GM06990 (cell line): Measurements from ENCODE around the gene TEDC2.
A peak's percentile ranks its signal among the peaks of the same experiment; 100 is the strongest.
"Not testable (repeated sequence)": the region's sequence is repeated elsewhere in the genome, so short reads cannot be mapped to it uniquely, and the experiment has no call there.

ENCODE experiments used
- DNase-seq: peaks from one replicate; pipeline ENCODE4 v3.0.0-alpha.2; 2011; ENCODE audit not compliant: insufficient read length; ENCODE audit errors: extremely low read depth
- H3K27me3 ChIP-seq: replicated peaks from 2 replicates; pipeline ENCODE4 v1.6.0; 2011; ENCODE audit warnings: low read length; ENCODE audit not compliant: control insufficient read depth, insufficient read depth
- H3K36me3 ChIP-seq: 2 replicates; pipeline ENCODE4 v1.5.1; 2011; ENCODE audit warnings: low read length; ENCODE audit not compliant: control insufficient read depth, insufficient read depth
- H3K4me3 ChIP-seq: replicated peaks from 2 replicates; pipeline ENCODE4 v1.5.1; 2011; ENCODE audit warnings: low read depth, mild to moderate bottlenecking, control low read depth, low read length
- CTCF ChIP-seq: IDR thresholded peaks from 2 replicates; pipeline ENCODE4 v1.5.1; 2011; ENCODE audit warnings: low read length, control low read depth, mild to moderate bottlenecking, inconsistent platforms; ENCODE audit not compliant: insufficient read depth, poor library complexity, severe bottlenecking

TEDC2 gene

DNA sequence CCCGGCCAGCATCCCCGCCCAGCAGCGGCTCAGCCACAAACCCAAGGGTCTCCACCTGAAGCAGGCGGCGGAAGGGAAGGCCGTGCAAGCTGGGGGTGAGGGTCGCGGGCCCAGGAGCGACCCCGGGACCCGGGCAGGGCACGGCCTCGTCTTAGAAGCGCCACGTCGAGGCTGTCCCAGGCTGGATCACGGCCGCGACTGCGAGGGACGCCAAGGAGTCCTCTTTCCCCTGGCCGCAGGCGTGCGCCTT, 31.2 kb upstream of the TEDC2 start:
- Histone ChIP-seq H3K27me3 (no peaks in the 10 kb centered on the region), H3K36me3 (peaks cover 8% of the 10 kb centered on the region), H3K4me3 (peak overlapping the region; percentile 83)
- DNase-seq = no peak
- no peak for TF ChIP-seq CTCF

- Histone ChIP-seq H3K36me3 (peaks cover 8% of the 10 kb centered on the region), H3K4me3 (peak within 1 kb of the TSS; percentile 83), H3K27me3 (no peaks in the 10 kb centered on the region)
- no peak for TF ChIP-seq CTCF
- peak; percentile 99 for DNase-seq
Measured at GRCh38 chr16:2429034-2429770, 30.7 kb upstream of the TEDC2 start, which contains the start of gene CCNF. TSS of gene CCNF (plus strand) at chr16:2429447. CDS start at chr16:2429482, 35 bp downstream.

DNA sequence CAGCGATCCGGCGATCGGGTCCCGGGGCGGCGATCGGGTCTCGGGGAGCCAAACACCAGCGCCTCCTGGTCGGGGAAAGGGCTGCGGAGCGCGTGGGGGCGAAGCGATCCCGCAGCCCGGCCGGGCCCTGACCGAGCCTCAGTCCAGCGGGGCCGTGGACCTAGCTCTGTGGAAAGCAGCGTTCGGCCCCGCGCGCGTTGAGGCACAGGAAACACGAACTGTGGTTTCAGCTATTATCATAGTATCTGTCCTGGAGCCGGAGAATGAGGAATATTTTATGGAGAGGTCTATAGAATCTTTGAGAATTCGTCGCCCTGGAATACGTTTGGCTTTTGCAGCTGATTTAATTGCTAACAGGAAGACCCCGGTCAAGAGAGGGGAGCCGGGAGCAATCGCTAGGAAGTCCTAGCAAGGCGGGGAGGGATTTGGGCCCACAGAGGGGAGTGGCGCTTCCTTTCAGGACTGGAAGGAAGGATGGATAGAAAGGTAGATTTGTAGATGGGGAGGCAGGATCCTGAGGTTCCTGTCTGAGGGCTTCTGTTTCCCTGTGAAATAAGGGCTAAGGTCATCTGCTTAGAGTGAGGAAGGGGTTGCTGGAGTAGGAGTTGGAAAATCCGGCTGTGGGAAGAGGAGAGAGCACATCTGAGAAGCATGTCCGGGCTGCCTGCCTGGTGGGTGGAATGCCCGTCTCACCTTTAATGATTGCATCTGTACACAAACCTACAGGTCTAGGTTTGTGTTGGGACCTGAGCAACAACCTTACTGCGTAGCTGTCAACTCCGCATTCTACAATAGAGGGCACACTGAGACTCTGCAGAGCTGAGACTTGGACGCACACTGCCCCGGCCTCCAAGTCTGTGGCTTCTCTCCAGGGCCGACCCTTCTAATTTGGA, 29.9 kb upstream of the TEDC2 start:
- TF ChIP-seq CTCF = peak; percentile 42
- no peaks in the 10 kb centered on the region for H3K27me3 ChIP-seq
- H3K36me3 ChIP-seq = peaks cover 8% of the 10 kb centered on the region
- no peak for DNase-seq
- H3K4me3 ChIP-seq = peak overlapping the region; percentile 83

GRCh38 chr16:2432286-2432685, 27.6 kb upstream of the TEDC2 start:
- H3K36me3 ChIP-seq = peaks cover 21% of the 10 kb centered on the region
- H3K4me3 ChIP-seq = no peak overlapping the region
- TF ChIP-seq CTCF = peak; percentile 3
- DNase-seq = no peak
- H3K27me3 ChIP-seq = no peaks in the 10 kb centered on the region

- no peak for TF ChIP-seq CTCF
- peaks cover 25% of the 10 kb centered on the region for H3K36me3 ChIP-seq
- no peak overlapping the region for H3K4me3 ChIP-seq
- no peak for DNase-seq
- no peaks in the 10 kb centered on the region for H3K27me3 ChIP-seq
Measured at GRCh38 chr16:2432801-2433505, 27.0 kb upstream of the TEDC2 start.

GRCh38 chr16:2435236-2435635, 24.7 kb upstream of the TEDC2 start:
- H3K36me3 ChIP-seq = peaks cover 34% of the 10 kb centered on the region
- not testable (repeated sequence) for H3K4me3 ChIP-seq, H3K27me3 ChIP-seq, DNase-seq
